ENCODE data around the gene SLC52A1.

The SLC52A1 gene

DNA sequence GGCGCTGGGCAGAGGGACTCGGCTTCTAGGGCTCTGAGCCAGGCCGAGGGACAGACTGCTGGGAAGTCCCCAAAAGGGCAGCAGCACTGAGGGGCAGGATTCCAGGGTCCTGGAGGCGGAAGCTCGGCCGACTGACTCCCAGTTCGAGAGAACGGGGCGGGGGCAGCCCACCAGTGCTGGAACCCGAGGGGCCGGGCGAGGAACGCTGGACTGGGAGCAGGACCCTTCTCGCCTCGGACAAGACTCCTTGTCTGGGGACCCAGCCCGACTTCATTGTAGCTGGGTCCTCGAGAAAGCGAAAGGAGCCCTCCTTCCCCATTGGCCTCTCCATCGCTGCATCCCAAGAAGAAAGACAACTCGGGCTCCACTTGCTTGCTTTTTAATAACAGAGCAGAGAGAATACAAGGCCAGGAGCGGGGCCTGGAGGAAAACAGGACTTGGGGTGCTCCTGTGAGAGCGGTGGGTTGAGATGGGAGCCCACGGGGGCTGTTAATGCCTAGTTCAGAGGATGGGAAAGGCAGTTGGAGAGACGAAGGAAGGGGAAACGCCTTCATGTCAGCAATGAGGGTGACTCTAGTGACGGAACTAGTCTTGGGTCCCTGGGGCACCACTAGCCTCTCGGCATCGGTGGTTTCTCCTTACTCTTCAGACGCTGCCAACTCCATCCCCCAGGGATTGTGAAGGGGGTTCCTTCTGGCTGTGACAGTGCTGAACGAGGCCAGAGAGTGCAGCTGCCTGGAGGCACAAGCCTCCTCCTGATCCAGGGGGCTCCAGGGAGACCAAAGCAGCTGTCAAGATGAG, 47.3 kb downstream of the SLC52A1 start:
- no peak for DNase-seq (ENCODE audit: low read depth)

DNA sequence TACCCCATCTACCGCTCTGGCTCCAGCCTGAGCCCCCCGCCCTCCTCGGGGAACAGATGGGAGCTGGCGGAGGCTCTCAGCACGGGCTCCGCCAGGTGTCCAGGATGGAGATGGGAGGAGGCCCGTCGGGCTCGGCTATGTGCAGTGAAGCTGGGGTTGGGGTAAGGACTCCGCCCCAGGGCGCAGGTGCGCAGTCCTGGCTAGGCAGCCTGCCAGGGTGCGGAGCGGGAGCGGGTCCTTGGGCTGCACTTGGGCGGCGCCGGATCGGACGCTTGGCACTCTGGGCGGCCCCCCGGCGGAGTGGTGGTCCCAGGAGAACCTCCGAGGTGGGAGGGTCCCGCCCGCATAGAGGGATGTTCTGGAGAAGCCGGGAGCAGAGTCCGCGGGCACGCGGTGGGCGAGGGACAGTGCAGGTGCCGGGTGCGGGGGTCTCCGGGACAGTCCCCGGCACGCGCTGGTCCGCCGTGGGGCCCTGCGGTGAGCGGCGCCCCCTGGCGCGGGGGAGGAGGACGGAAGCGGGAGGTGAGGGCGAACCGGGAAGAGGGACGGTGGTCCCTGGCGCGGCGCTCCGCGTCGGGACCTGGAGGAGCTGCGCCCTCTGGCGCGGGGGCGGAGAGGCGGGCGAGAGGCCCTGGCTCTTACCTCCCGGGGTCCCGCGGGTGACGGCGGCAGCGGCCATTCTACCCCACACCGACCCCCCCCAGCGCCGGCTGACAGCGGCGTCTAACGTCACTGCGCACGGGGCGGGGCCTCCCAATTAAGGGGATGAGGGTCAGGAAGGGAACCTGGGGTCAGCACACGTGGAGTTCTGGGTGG, 48.1 kb downstream of the SLC52A1 start, which contains the start of gene CAMTA2:
Gene CAMTA2 (minus strand): TSS at position 725 of the 816 bp plus-strand sequence. CDS start 1,453 bp downstream, outside the sequence.
- no peak for DNase-seq (ENCODE audit: low read depth)

DNA sequence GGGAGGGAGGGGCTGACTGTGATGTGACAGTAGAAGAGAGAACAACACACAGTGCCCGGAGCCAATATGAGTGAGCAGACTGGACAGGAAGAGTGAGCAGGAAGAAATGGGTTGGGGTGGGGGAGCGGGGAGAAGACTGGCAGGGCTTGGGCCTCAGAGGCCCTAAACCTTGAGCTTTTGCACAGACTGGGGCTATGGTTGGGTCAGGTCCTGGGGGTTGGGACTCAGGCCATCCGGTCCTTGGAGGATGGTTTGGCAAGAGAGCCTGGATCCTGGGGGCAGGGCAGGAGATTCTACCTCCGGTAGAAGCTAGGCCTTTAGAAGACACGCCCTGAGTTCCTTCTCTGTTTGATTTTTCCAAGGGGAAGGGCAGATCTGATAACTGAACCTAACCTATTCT, 48.8 kb downstream of the SLC52A1 start:
- DNase-seq (ENCODE audit: low read depth), result no peak
